Left hindlimb (tissue), 1 donor: ENCODE measurements around the gene MEAK7.

Experiments used
- DNase-seq: peaks from one replicate; pipeline ENCODE4 v3.0.0-alpha.2; 2018

Gene MEAK7

DNA sequence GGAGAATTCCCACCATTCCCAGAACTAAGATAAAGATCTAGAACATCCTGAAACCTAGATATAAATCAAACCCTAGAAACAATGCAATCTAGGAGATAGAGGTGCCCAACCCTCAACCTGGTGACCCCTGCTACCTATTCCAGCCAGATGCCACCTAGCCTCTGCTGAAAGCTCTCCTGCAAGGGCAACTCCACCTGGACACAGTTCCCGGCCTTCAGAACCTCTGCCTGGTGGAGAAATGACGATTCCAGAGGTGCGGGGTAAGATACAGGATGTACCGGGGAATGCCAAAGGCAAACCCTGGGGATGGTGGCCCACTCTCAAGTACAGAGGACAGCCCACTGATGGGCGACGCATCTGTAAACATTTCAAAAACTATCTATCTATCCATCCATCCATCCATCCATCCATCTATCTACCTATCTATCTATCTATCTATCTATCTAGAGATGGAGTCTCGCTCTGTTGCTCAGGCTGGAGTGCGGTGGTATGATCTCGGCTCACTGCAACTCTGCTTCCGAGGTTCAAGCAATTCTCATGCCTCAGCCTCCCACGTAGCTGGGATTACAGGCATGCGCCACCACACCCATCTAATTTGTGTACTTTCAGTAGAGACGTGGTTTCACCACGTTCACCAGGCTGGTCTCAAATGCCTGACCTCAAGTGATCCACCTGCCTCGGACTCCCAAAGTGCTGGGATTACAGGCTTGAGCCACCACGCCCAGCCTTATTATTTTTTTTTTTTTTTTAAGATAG, 19.0 kb downstream of the MEAK7 start:
- no peak for DNase-seq

DNA sequence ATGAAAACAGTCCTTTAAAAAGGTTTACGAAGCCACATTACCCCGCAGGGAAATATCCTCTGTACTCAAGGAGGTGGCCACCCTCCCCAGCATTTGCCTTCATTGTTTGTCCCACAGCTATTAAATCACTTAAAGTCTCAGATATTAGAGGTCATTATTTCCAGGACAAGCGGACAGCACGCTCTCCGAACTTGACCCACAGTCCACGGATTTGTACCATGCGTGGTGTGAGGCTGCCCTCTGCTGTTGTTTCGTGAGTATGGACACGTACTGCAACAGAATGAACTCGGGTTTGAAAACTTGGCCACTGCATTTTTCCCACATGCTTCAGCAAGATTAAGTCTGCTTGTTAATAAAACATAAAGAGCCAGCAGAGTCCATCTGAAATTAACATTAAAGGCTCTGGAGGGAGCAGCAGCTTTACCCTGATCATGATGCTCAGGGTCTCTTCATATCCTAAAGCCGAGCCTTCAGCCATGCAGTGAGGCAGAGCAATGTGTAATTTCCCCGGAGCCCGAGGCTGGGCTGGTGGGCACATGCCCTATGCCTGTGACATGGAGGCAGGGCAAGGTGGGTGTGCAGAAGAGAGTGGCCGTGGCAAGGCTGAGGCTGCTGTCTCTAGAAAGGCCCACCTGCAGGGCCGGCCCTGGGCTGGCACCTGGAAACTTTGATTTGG, 19.7 kb downstream of the MEAK7 start:
- no peak for DNase-seq

- no peak for DNase-seq
Measured at GRCh38 chr16:84483882-84484565, 20.4 kb downstream of the MEAK7 start.

- DNase-seq = no peak
Measured at GRCh38 chr16:84482951-84483881, 21.2 kb downstream of the MEAK7 start.

GRCh38 chr16:84482001-84482891, 22.2 kb downstream of the MEAK7 start:
- no peak for DNase-seq

DNA sequence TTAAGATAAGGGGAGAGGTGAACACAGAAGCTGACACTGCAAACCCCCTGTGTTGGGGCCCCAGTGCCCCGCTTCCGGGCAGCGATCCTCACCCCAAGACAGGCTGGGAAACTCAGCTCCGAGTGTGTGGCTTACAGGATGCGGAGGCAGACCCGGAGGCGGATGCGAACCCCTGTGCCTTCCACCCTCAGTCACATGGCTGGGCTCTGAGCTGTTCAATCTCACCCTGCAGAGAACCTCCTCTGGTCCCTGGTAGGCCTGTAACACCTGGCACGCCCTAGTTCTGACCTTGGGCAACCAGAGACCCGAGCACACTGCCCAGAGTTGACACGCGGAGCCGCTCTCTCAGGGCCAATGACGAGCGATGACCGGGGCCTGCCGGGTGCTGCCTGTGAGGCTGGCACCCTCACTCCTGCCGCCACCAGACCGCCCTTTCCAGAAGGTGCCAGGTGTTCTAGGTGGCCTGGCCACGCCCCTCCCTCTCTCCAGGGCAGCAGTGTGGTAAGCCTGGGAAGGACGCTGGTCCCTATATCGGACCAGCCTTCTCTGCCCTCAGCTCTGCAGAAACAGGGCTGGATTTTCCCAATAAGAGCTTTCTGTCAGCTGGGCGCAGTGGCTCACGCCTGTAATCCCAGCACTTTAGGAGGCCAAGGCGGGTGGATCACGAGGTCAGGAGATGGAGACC, 23.3 kb downstream of the MEAK7 start:
- DNase-seq = no peak

GRCh38 chr16:84479716-84480450, 24.6 kb downstream of the MEAK7 start:
- DNase-seq = no peak

DNA sequence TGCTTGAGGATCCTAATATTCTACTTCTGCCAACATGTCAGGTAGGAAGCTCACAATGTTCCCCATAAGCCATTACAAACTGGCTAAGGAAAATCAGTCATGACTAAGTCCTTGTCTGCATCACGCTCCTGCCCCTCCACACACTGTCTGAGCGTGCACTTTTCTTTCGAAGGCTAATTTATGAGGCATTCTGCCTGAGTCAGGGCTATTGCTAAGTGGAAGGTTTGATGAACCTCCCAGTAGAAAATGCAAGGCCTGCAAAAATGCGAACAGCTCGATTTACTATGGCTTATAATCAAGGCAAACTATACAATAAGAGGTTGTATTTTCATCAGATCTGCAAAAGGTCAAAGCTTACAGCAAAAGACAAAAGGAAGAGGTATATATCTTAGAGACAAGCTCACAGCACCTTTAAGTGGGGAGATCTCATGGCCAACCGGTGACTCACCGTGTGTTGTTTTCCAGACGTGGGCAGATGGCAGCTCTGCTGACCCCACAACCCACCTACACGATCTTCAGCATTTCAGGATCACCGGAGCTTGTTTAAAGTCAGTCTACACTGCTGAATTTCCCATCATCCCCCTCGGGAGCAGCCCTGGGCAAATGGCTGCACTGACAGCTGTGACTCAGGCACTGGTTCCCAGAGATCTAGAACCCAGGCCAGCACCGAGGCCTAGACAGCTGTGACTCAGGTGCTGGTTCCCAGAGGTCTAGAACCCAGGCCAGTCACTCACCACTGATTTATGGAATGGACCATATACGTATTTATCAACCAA, 26.1 kb downstream of the MEAK7 start:
- DNase-seq = no peak

- no peak for DNase-seq
Measured at GRCh38 chr16:84477661-84478060, 26.8 kb downstream of the MEAK7 start.

DNA sequence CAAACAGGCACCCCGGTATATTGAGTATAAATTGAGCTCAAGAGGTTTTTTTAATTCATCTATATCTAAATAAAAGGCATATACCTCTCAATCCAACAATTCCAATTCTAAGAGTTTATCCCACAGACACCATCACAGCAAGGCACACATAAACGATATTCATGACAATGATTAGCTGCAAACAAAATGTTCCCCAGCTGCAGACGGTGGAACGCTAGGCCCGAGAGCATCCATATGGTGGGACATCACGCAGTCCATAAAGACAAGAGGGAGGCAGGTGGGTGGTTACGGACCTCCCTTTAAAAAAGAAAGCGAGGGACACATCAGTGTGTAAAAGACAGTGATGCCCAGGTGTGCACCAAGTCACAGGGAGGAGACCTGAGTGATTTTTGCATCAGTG, 28.1 kb downstream of the MEAK7 start:
- DNase-seq = no peak

DNA sequence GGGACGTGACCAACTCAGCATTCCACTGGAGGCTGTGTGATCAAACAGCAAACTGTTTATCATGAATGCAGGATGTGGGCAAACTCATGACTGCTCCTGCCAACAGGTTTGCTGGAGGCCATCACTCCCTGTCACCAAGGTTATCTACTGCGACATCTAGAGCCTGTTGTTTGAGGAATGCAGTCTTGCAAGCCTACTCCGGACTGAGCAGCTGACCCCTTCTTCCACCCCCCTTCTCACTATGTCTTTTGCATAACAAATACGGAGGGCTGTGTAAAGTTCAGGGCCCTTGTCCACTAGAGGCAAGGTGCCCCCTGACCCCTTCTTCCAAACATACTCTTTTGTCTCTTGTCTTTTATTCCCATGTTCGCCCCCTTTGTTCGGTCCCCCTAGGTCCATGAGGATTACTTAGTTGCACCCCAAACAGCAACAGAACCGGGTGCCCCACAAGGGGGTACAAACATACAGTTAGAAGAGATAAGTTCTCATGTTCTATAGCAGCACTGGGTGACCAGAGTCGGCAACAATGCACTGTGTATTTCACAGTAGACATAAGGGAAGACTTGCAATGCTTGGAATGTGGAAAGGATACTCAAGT, 28.7 kb downstream of the MEAK7 start:
- DNase-seq = no peak

GRCh38 chr16:84471966-84472365, 32.5 kb downstream of the MEAK7 start:
- DNase-seq = no peak

DNA sequence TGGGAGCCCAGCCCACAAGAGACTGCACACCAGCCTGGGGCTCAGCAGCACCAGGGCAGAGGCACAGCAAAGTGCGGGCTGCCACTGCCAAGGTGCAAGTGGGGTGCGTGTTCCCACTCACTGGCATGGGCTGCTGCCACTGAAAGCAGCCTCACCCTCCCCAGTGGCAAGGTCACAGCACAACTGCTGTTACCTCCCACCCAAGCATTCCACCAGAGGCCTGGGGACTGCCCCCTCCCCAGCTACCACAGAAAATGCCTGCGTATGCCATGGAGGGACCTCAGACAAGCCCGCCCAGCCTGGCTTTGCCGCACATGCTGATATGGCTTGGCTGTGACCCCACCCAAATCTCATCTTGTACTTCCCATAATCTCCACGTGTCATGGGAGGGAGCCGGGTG, 33.1 kb downstream of the MEAK7 start:
- no peak for DNase-seq

DNA sequence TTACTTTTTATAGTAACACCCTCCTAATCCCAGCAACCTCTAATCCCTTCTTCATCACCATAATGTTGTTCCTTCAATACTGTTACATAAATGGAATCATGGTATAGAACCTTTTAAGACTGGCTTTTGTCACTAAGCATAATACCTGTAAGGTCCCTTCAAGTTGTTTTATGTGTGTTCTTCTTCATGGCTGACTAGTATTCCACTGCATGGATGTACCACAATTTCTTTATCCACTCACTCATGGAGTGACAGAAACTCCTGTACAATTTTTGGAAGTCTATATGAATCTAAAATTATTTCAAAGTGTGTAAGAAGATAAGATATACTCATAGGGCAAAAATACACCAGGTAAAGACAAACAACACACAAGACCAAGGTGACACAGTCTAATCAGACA, 36.8 kb downstream of the MEAK7 start:
- no peak for DNase-seq

DNA sequence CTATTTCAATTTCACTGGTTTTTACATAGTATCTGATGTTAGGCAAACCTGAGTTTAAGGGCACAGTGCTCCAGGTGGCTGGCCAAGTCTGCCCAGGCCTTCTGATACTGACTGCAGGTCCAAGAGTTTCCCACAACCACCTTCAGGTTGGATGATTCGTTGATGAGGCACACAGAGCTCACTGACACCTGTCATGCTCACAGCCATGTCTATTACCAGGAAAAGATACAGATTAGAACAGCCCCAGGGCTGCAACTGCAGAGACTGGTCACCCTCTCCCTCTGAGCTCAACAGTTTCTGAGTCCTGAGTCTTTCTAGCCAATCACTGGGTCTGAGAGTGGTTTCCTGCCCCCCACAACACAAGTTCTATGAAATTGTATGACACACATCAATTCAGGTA, 37.2 kb downstream of the MEAK7 start:
- DNase-seq = no peak

DNA sequence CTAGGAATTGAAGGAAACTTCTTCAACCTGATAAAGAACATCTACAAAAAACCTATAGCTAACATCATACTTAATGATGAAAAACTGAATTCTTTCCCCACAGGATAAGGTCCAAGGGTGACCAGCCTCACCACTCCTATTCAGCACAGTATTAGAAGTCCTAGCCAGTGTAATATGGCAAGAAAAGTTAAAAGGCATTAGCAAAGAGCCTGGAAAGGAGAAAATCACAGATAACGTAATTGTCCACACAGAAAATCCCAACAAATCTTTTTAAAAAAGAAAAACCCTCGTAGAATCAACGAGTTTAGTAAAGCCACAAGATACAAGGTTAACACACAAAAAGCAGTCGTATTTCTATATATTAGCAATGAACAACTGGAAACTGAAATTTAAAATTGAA, 37.8 kb downstream of the MEAK7 start:
- DNase-seq = no peak

GRCh38 chr16:84465154-84465553, 39.3 kb downstream of the MEAK7 start:
- DNase-seq = no peak

DNA sequence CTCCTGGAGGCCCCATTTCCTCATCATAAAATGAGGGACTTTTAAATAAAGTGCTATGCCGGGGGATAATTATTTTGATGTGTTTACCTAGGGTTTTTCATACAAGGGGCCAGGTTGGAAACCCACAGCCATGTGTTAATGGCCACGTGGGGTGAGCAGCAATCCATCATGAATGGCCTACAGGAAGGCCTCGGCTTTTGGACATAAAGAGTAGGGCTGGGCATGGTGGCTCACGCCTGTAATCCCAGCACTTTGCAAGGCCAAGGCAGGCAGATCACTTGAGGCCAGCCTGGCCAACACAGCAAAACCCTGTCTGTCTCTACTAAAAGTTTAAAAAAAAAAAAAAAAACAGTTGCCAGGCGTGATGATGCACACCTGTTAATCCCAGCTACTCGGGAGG, 40.3 kb downstream of the MEAK7 start:
- no peak for DNase-seq

GRCh38 chr16:84463221-84463620, 41.2 kb downstream of the MEAK7 start:
- DNase-seq = no peak
